Spleen (tissue), 7 donors: Measurements from ENCODE around the gene ERCC6L2.

Source experiments
- POLR2A ChIP-seq, 3 donors: fragments of 450-650 bp; IDR thresholded peaks; one replicate each; pipeline ENCODE4 v1.5.1; 2017; ENCODE audit warnings: antibody characterized with exemption in 3 of 3, mild to moderate bottlenecking in 1 of 3
- POLR2AphosphoS5 ChIP-seq, 3 donors: sonication (generic); formaldehyde crosslinking; IDR thresholded peaks; one replicate each; pipeline ENCODE4 v1.5.1; 2017; ENCODE audit warnings: antibody characterized with exemption in 3 of 3
- TF ChIP-seq, protein P1 (sequence below), 11 experiments: fragments of 200-600 bp in 7 of 11; fragments of 450-650 bp in 4 of 11; sonication (generic) in 4 of 11; IDR thresholded peaks in 8 of 11; conservative IDR thresholded peaks in 3 of 11; 1 replicate in 7 of 11; 2 replicates in 4 of 11; pipeline versions ENCODE4 v1.4.0 to v1.8.0; 2016 to 2021; ENCODE audit warnings: antibody characterized with exemption in 11 of 11, inconsistent platforms in 4 of 11, mild to moderate bottlenecking in 1 of 11
- donor health status: DM: no; HTN: no; CAD: no; lungs with moderate emphysema.
- donor health status: DM: no; HTN: no; CAD: no.
- donor health status: DM: no; HTN: no; CAD: no.

DNA sequence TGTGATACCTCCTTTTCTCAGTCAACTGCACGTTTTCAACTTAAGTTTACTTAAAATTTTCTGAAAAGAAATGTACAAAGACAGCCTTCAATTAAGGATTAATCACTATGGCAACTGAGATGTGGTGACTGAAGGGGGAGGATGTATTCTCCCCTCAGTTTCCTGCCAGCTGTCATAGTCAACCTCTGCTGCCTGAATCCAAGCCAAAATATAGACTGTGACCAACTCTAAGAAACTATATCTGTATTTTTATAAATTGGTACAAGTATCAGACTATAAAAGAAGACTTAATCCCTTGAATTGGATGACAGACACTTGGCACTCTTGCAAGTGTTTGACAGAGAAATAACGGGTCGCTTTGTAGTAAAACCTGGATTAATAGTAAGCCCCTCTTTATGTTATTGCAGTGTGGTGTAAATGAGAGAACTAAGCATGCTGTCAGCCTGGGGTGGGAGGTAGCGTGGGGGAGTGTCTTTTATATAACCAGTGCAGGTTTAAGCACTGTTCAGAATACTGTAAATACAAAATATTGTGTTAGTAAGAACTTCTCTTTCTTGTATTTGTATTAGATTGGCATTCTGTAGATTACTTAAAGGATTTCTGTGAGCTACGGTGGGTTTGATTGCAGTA lies 106.4 kb downstream of the ERCC6L2 start:
- no peak for TF ChIP-seq POLR2AphosphoS5 (IDR thresholded peaks at IDR 0.05)
- TF ChIP-seq, protein P1, sequence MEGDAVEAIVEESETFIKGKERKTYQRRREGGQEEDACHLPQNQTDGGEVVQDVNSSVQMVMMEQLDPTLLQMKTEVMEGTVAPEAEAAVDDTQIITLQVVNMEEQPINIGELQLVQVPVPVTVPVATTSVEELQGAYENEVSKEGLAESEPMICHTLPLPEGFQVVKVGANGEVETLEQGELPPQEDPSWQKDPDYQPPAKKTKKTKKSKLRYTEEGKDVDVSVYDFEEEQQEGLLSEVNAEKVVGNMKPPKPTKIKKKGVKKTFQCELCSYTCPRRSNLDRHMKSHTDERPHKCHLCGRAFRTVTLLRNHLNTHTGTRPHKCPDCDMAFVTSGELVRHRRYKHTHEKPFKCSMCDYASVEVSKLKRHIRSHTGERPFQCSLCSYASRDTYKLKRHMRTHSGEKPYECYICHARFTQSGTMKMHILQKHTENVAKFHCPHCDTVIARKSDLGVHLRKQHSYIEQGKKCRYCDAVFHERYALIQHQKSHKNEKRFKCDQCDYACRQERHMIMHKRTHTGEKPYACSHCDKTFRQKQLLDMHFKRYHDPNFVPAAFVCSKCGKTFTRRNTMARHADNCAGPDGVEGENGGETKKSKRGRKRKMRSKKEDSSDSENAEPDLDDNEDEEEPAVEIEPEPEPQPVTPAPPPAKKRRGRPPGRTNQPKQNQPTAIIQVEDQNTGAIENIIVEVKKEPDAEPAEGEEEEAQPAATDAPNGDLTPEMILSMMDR (IDR thresholded peaks at IDR 0.05 in 8 of 11, conservative IDR thresholded peaks at IDR 0.05 in 3 of 11): no peak
- TF ChIP-seq POLR2A (IDR thresholded peaks at IDR 0.05): no peak
